Measurements from ENCODE around the gene ADAMTS10. TPM values are rescaled to one million over a fixed set of nuclear protein-coding genes. Genes with fewer than 3 reads are reported as not detected.
"Not testable (repeated sequence)": the region's sequence is repeated elsewhere in the genome, so short reads cannot be mapped to it uniquely, and the experiment has no call there.

ADAMTS10 gene
- total RNA-seq, 2 experiments from 2014 or later = not detected

DNA sequence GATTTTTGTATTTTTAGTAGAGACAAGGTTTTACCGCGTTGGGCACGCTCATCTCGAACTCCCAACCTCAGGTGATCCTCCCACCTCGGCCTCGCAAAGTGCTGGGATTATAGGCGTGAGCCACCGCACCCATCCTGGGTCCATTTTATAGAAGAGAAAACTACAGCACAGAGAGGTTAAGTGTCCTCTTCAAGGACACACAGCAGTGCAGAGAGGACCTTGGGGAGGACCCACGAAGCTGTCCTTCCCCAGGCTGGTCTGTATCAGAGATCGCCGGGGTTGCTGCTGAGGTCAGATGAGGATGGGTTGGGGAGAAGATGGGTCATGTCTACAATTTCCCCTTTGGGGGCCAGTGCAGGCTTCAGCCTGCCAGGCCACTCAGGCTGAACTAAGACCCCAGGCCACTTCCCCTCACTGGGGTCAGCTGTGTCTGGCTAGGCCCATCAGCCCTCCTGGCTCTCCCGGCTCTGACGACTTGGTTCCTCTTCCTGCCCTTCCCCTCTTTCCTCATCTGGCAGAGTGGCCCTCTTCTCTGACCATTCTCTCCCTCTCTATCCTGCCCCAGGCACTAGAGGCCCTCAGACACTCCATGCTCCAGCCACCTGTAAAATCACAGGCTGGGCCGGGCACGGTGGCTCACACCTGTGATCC, 42.9 kb downstream of the ADAMTS10 start:
- TF ChIP-seq, protein P1, sequence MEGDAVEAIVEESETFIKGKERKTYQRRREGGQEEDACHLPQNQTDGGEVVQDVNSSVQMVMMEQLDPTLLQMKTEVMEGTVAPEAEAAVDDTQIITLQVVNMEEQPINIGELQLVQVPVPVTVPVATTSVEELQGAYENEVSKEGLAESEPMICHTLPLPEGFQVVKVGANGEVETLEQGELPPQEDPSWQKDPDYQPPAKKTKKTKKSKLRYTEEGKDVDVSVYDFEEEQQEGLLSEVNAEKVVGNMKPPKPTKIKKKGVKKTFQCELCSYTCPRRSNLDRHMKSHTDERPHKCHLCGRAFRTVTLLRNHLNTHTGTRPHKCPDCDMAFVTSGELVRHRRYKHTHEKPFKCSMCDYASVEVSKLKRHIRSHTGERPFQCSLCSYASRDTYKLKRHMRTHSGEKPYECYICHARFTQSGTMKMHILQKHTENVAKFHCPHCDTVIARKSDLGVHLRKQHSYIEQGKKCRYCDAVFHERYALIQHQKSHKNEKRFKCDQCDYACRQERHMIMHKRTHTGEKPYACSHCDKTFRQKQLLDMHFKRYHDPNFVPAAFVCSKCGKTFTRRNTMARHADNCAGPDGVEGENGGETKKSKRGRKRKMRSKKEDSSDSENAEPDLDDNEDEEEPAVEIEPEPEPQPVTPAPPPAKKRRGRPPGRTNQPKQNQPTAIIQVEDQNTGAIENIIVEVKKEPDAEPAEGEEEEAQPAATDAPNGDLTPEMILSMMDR (conservative IDR thresholded peaks at IDR 0.05; ENCODE audit: low read length) = no peak
- no peak for TF ChIP-seq EZH2phosphoT487 (IDR thresholded peaks at IDR 0.05; ENCODE audit: borderline replicate concordance, low read depth, low read length)
- BruUV-seq (replicated peaks) = no TSS peak
- H3K9me2 ChIP-seq (ENCODE audit: insufficient read depth, low read length) = no peaks in the 10 kb centered on the region
- no peak overlapping the region for H3K4me2 ChIP-seq (ENCODE audit: low read length)
- CTCF ChIA-PET (ENCODE audit: unreplicated experiment) = no interaction called here
- H3K4me1 ChIP-seq (ENCODE audit: insufficient read depth, low read length, poor library complexity, severe bottlenecking) = no peaks in the 10 kb centered on the region
- POLR2A ChIA-PET = interaction anchor here (0.7 kb wide), 1 partner anchor 10 kb away, joined by 5 read pairs; no protein-coding TSS in a partner anchor
- no peak for DNase-seq (ENCODE audit: low spot score)
- no peak overlapping the region for H3K4me3 ChIP-seq (ENCODE audit: low read depth, low read length, poor library complexity, severe bottlenecking)
- no peaks in the 10 kb centered on the region for H3K9me3 ChIP-seq (ENCODE audit: low read length)
- no peaks in the 10 kb centered on the region for H4K20me1 ChIP-seq (ENCODE audit: insufficient read depth, low read length)
- intact Hi-C loops (cut with micrococcal nuclease; ENCODE audit: unreplicated experiment) = no loop called here
- H3K27ac ChIP-seq (ENCODE audit: low read depth, low read length, poor library complexity, severe bottlenecking) = no peak overlapping the region
- no peaks in the 10 kb centered on the region for H3K36me3 ChIP-seq (ENCODE audit: insufficient read depth, low read length)
- no peak overlapping the region for H2AFZ ChIP-seq (ENCODE audit: low read length)
- no peaks in the 10 kb centered on the region for H3K79me2 ChIP-seq (ENCODE audit: insufficient read depth, low read depth, low read length)

DNA sequence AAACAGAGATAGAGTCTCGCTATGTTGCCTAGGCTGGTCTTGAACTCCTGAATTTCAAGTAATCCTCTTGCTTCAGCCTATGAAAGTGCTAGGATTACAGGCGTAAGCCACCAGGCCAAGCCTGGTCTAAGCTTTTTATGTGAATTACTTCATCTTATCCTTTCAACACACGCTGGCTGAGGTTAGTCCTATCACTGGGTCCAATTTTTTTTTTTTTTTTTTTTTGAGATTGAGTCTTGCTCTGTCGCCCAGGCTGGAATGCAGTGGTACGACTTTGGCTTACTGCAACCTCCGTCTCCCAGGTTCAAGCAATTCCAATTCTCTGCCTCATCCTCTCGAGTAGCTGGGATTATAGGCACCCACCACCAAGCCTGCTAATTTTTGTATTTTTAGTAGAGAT, 43.7 kb downstream of the ADAMTS10 start:
- Histone ChIP-seq H4K20me1 (ENCODE audit: insufficient read depth, low read length) (no peaks in the 10 kb centered on the region), H2AFZ (ENCODE audit: low read length) (no peak overlapping the region), H3K27ac (ENCODE audit: low read depth, low read length, poor library complexity, severe bottlenecking) (no peak overlapping the region), H3K4me2 (ENCODE audit: low read length) (no peak overlapping the region), H3K9me3 (ENCODE audit: low read length) (no peaks in the 10 kb centered on the region), H3K4me1 (ENCODE audit: insufficient read depth, low read length, poor library complexity, severe bottlenecking) (no peaks in the 10 kb centered on the region), H3K4me3 (ENCODE audit: low read depth, low read length, poor library complexity, severe bottlenecking) (no peak overlapping the region), H3K79me2 (ENCODE audit: insufficient read depth, low read depth, low read length) (no peaks in the 10 kb centered on the region), H3K36me3 (ENCODE audit: insufficient read depth, low read length) (no peaks in the 10 kb centered on the region), H3K9me2 (ENCODE audit: insufficient read depth, low read length) (no peaks in the 10 kb centered on the region)
- no TSS peak for BruUV-seq (replicated peaks)
- intact Hi-C loops (cut with micrococcal nuclease; ENCODE audit: unreplicated experiment) = no loop called here
- ChIA-PET CTCF (ENCODE audit: unreplicated experiment) (no interaction called here), POLR2A (interaction anchor here (0.7 kb wide), 1 partner anchor 9 kb away, joined by 5 read pairs; no protein-coding TSS in a partner anchor)
- DNase-seq (ENCODE audit: low spot score) = no peak
- TF ChIP-seq, protein P1 (conservative IDR thresholded peaks at IDR 0.05; ENCODE audit: low read length) = no peak

DNA sequence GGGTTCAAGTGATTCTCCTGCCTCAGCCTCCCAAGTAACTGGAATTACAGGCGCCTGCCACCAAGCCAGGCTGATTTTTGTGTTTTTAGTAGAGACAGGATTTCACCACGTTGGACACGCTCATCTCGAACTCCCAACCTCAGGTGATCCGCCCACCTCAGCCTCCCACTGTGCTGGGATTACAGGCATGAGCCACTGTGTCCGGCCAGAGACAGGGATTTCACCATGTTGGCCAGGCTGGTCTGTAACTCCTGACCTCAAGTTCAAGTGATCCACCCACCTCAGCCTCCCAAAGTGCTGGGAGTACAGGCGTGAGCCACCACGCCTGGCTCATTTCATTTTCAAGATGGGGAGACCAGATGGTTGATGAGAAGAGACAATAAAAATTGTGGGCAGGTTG, 45.6 kb downstream of the ADAMTS10 start:
- H3K36me3 ChIP-seq (ENCODE audit: insufficient read depth, low read length); DNase-seq (ENCODE audit: low spot score); H3K79me2 ChIP-seq (ENCODE audit: insufficient read depth, low read depth, low read length); H3K4me2 ChIP-seq (ENCODE audit: low read length); CTCF ChIA-PET (ENCODE audit: unreplicated experiment); H3K9me2 ChIP-seq (ENCODE audit: insufficient read depth, low read length); H2AFZ ChIP-seq (ENCODE audit: low read length); H4K20me1 ChIP-seq (ENCODE audit: insufficient read depth, low read length); intact Hi-C loops (cut with micrococcal nuclease; ENCODE audit: unreplicated experiment); H3K27ac ChIP-seq (ENCODE audit: low read depth, low read length, poor library complexity, severe bottlenecking); H3K4me3 ChIP-seq (ENCODE audit: low read depth, low read length, poor library complexity, severe bottlenecking); H3K4me1 ChIP-seq (ENCODE audit: insufficient read depth, low read length, poor library complexity, severe bottlenecking); POLR2A ChIA-PET; H3K9me3 ChIP-seq (ENCODE audit: low read length); BruUV-seq (replicated peaks): not testable (repeated sequence)

Measured in OCI-LY7 (cell line).